EL (cell line): ENCODE measurements around the gene ADORA3.

Source experiments
- DNase-seq: peaks from one replicate; pipeline ENCODE4 v3.0.0-alpha.2; 2016

Gene ADORA3

DNA sequence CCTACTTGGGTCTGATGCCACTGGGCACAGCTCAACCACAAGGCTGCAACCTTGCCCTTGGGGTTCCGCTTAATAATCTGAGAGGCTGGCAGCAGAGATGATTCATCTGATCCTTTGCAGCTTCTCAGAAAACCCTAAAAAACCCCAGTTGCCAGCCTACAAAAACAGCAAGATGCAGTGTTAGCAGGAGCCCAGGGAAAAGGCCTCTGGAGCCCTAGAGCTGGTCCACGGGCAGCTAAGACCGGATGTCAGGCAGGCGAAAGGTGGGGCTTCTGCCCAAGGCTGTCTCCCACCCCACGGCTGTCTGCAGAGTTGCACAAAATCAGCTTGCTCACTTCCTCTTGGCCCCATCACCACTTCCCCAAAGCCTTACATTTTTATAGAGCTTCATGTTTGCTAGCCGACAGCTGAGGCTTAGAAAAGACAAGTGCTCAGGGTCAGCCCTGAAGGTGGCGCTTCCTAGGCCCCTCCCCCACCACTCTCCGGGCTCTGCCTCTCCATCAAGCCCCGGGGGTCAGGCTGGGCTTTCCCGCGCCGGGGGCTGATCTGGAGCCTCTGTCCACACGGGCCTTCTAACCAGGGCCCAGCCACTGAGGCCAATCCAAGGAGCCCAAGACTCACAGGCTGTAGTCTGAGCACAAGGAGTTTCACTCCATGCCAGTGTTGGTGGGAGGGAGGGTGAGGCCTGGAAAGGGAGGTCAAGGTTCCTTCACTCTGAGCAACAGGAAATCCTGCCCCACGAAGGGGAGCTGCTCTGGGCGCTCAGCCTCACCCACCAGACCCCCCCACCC, 4.2 kb upstream of the ADORA3 start:
- peak; percentile 82 for DNase-seq

DNA sequence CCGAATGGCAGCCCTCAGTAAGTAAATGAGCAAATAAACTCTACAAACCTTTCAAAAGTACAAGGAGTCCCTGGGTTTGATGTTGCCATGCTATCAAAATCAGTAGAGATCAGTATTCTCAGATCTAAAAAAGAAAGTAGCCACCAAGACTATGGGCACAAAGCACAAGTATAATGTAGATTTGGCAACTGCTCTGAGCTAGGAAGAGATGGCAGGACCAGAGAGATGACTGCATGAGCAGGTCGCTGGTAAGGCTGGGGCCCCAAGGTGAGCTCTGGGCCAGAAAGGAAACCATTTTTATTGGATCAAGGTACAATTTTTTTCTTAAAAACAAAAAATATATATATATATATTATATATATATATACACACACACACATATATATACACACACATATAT, 3.1 kb upstream of the ADORA3 start:
- no peak for DNase-seq

DNA sequence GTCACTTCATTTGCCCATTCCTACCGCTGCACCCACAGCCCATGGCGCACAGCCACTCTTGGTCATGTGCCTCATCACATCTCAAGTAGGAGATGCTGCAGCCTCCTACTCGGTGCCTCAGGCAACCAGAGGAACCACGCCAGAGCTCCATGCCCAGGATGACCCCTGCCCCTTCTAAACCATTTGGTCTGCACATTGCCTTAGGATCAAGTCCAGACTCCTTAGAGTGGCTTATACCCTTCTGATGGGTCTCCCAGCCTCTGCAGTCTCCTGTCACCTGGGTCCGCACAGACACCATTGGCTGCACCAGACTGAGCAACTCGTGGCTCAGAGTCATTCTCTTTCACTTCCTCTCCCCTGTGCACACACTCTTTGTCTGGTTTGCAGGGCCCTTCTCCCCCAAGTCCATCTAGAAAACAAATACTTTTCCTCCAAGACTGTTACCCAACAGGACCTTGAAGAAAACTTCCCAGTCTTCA, 2.2 kb upstream of the ADORA3 start:
- DNase-seq: no peak

DNA sequence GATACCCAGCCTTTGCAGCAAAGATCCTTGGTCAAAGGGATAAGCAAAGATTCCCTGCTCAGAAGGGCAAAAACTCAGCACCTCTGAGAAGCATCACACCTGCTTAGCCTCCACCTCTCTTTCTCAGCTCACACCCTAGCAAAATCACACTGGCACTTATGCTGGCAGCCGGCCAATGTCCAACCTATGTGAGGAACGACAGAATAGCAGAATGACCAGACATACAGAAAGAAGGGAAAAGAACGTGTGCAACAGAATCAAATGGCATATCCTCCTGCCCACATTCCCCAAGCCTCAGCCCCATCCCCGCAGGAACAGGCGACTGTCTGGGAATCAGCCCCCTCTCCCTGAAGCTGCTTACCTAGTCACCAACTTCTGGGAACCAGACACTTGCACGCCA, 664 bp upstream of the ADORA3 start:
- no peak for DNase-seq

DNA sequence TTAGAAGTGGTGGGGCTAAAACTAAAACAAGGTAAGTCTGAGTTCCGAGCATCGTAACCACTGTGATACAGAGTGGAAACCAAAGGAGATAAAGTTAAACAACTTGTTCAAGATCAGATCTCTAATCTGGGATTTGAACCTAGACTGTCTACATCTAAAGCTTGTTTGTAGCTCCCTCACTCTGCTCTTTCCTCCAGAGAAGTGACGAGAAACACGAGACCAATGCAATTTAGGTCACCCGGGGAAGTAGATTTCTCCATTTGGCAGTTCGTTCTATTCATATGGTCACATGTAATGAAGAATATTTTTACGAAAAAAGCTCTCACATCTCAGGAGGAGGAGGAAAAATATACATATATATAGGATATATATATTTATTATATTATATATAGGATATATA, 1.8 kb downstream of the ADORA3 start:
- no peak for DNase-seq

DNA sequence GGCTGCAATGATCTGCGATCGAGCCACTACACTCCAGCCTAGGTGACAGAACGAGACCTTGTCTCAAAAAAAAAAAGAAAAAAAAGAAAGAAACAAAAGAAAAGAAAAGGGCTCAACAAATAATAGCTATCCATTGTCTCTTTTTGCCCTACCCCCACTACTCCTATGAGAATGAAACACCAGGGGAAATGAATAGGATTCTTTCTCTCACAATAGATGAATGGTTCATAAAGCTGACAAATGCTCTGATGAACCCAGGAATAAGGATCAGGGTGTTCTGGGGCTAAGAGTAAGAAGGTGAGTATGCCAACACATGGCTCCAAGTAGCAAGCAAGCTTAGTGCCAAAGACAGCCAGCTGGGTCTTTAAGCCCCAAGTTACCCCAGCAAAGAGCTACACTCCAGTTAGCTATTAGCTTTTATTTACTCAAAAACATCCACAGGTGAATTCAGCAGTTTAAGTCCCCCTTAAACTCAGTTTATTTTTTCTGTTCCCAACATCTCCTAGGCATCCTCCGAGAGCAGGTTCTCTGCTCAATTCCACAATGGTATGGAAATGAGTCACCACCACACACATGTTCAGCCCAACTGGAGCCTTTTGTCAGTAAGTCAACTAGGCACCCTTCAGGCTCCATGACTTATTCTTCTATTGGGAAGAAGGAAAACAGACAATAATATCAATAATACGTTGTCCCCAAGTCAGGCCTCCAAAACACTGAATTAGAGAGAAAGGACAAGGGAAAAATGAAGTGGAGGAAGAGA, 4.2 kb downstream of the ADORA3 start:
- DNase-seq: no peak

DNA sequence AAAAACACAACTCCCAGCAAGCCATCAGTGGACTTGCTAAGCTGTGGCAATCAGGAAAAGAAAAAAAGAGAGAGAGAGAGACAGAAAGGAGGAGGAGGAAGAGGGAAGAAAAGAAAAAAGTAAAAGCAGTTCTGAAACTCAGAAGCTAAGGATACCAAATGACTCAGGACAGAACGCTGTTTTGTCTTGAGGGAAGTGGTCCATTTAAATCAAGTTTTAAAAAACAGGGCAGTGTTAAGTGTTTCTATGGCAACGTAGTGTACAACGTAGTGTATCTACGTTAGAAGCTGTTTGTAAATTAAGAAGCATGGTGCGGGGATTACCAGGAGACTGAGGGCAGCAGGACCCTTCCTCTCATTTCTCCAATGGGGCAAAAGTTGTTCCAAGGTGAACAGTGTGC, 5.8 kb downstream of the ADORA3 start:
- DNase-seq: no peak

DNA sequence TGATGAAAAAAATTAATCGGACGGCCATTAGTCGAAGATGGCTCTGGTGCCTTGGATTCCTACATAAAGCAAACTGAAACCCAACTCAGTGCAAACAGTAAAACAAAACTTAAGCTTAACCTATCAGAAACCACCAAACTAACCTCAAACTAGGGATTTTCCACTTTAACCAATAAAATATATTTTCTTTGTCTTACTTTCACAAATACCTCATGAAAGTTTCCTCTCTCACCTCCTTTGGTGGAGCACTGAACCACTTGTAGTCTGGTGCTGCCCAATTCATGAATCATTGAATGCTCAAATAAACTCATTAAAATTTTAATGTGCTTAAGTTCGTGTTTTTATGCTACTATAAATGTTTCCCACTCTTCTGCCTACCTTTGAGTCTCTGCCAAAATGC, 7.0 kb downstream of the ADORA3 start:
- no peak for DNase-seq

DNA sequence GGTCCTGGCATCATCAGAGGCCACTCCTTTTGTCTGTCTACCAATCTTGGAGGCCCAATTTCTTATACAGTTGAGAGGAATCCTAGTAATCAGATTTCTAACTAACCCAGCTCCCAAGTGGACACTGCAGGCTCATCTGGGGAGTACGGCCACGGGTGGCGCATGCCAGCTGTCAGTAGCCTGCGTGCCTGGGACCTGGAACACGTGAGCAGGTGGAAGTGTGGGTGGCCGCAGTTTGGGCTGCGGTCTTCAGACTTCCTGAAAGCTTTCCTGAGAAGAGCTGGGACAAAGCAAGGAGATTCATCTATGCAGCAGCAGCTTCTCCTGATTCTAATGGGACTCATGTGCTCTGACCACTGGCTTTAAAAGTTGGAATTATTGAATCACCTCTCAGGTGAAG, 12.4 kb downstream of the ADORA3 start:
- DNase-seq: no peak

DNA sequence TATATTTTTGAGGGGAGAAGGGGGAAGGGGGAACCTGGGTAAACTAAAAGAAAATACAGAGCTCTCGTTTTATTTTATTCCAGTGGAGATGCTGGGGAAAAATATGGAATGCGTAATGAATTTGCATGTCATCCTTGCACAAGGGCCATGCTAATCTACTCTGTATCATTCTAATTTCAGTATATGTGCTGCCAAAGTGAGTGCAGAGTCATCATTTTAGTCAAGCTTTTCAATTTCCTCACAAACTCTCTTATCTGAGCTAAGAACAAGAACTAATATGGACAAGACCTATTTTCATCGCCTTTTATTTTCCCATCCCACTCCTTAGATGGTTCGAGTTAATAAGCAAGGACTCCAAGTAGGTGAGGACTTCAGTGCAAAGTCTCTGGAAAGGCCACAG, 13.2 kb downstream of the ADORA3 start:
- DNase-seq: no peak

DNA sequence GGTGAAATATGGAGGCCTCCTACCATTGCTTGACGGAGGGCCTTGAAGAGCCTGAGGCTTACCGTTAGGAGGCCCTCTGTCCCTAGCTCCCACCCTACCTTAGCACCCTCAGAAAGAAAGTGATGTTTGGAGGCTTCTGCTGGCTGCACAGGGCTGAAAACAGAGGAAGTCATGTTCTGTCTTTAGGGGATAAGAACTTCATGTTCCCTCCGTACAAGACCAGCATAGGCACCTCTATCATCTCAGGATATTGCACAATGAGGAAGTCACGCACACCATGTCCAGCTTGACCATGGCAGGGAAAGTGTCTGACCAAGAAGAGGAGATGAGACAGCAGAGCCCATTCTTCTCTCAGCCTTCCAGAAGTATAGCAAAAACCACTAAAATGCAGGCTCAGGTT, 13.8 kb downstream of the ADORA3 start:
- DNase-seq: no peak

DNA sequence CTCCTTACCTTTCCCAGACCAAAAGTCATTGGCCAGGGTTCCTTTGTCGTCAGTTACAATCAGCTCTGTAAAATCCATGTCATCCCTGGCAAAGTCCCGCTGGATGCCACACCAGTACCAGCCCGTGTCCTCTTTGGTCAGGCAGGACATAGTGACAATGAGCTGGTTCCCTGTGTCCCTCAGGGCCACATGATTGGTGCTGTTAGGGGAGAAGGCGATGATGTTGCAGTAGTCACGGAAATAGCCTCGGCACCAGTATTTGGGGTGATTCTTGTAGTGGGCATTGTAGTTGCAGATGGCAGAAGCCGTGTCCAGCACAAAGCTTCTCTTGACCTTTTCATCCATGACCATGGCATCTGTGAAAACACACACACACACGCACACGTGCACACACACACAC, 14.8 kb downstream of the ADORA3 start:
- no peak for DNase-seq

DNA sequence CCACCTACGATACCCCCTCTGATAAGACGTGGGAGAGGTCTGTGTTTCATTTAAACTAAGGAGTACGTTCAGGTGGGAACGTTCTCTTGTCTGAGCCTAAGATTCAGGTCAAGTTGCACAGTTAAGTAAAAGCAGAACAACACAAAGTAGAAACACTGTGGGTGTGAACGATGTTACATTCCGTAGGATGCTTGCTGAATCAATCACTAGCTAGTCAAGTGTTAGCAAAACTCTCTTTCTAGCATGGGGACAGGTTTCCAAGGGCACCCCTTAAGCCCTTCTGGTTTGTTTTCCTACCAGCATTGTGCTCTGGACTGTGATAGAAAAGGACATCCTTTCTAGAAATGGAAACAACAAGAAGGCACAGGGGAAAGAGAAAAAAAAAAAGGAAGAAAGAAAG, 16.3 kb downstream of the ADORA3 start:
- no peak for DNase-seq

DNA sequence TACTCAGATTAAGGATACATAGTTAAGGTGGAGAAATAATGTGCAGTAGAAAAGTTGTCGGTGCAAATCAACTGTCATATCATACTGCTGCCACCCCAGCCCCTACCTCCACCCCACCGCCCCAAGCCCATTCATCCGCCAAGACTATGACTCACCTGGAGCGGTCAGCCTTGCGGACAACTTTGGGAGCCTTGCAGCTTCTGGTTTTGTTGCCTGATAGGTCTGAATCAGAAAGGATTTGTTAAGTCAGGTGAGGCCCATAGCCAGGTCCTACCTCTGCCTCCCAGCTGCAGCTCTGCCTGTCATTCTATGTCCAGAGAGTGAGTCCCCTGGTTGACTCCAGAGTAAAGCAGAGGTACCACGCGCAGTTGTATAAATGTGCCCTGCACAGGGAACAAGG, 17.0 kb downstream of the ADORA3 start:
- no peak for DNase-seq

DNA sequence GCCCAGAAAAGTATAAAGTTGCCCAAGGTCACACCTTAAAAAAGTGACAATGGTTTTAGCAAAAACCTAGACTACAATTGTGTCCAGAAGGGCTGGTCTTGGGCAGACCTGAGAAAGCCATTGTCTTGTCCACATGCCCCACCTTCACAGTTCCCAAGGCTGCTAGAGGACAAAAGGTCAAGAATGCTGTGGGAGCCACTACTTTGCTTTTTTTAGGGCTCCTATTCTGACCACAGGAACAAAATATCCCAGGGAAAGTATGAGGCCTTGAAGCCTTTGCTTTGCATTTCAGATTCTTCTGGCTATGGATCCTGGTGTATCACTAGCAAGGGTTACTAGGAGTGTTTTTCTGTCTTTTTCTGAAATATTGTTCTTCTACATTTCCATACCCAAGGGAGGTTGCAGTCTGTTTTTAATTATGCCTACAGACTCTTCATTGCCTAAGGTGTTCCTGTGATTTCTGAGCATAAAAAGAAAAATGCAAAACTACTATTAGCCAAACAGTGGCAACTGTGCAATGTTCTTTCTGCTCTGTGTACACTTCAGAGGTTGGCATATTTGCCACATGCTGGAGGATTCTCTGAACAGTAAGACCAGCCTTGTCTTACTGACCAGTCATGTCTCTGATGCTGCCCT, 18.9 kb downstream of the ADORA3 start:
- no peak for DNase-seq

DNA sequence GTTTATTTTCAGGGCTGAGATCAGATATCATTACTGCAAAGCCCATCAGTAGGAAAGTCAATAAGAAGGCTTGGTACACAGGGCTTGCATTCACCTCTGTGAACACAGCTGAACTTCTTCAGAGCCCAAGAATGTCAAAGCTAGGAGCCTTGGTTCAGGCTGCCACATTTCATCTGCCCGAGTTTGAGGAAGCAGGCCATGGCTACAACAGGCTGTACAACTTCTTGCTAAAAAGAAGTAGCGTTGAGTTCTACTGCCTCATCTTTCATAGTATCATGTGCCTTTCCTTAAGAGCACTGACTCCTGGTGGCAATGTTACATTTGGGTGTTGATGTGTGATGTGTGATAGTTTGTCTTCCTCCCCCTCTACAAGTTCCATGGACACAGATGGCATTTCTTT, 19.6 kb downstream of the ADORA3 start:
- DNase-seq: no peak

DNA sequence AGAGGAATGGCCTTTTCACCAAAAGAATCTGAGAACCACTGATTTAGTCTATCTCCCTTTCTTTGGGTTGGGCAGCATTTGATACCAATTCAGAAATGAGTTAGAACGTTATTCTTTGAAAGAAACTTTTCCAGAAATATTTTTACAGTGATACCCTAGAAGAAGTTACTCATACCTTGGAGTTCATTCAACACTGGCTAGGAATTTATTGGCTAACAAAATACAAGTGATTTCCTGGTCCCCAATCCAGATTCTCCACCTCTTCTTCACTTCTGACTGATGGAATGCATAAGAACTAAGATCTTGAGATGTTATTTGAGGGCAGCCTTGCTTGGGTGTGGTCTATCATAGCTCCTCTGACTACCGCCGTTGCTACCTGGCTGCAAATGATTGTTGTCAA, 20.3 kb downstream of the ADORA3 start:
- peak; percentile 34 for DNase-seq

DNA sequence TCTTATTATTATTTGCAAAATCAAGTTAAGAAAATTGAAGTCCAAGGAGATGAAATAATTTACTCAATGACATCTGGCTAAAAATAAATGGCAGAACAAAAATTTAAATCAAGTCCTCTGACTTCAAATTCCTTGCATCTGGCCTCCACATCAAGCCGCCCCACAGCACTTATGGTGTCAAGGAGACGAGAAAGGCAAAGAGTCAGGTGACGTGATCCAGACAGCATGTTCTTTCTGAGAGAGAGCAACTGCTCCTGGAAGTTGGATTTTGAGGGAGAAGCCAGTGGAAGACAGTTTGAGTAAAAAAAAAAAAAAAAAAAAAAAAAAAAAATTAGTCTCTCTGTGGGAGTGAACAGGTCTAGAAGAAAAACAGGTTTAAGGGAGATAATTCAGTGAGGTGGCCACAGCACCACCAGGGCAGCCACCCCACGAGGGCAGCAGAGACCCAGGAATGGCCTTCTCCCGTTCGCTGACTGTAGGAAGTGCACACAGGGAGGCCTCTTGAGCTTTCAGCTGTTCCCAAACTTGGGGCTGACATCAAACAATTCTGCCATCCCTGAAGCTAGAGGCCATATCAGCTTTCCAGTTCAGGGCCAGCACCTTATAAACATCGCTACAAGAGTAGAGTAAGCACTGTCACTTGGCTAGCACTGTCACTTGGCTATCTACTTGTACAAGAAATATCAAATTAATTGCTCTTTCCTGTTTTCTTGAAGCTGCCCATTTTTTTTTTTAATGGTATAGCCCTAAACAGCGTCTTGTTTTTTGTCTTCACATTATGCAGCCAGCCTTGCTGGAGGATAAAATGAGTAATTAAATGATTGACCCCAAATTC, 21.8 kb downstream of the ADORA3 start:
- peak; percentile 70 for DNase-seq

DNA sequence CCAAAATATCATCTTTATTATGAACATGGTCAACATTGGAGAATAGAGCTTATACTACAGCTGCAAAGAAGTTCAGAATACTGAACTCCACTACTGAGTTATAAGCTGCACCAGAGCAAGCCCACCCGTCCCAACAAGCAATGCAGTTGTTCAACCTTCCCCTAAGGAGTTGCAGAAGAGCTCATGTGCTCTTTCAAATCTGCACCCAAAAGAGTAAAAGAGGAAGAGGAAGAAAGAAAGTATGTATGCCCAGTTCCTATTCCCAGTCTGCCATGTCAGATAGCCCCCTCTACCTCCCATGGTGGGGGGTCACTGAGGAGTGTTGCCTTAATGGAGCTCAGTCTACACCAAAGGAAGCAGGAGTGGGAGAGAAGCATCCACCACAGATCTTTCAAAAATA, 22.8 kb downstream of the ADORA3 start:
- DNase-seq: no peak

DNA sequence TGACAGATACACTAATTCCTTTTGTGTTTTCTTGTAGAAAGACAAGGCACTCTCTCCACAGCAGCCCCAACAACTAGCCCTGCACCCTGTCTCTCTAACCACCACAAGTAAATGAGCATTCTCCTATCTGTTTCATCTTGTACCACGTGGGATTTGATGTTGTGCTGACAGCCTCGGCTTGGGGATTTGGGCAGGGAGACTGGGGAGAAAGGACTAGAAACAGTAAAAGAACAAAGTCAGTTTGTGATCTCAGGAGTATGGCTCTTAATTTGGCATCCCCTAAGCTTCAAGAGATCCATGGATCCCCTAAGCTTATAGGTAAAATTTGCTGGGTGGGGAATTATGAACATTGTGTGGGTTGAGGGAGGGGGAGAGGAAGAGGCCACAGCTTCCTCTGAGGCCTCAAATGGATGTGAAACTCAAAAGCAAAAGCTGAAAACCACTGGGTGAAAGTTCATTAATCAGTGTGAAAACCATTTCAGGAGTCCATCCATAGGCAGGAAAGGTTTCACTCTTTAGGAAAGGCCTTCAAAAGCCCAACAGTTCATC, 26.6 kb downstream of the ADORA3 start:
- DNase-seq: no peak

DNA sequence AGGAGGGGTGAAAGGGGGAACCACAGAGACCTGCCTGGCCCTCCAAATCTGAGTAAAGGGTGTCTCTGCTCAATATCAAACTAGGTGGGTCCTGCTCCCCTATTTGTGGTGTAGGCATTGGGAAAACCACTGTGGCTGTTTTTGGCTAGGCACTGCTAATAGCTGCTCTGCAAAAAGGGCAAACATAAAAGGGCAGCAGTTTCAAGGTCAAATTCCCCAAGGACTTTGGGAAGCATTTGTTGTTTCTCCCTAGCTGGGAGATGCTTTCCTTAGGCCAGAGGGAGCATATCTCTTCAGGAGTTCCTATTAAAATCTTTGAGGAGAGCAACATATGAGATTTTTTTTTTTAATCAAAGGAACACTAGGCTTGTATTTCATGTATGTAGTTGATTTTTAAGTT, 27.2 kb downstream of the ADORA3 start:
- no peak for DNase-seq

DNA sequence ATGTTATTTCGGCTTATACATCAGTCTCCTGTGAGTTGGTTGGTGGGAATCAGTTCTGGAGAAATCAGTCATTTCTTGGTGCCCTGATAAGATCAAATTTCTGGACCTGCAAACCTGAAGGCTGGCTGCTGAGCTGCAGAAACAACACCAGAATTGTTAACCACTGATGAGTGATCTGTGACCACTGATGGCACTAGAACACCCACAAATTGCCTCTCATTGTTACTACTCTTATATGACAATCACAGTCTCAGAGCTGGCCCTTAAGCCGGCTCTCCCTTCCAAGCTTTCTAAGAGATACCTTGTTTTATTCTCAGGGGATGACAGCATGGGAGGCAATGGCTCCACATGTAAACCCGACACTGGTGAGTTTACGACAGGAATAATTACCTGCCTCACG, 27.7 kb downstream of the ADORA3 start:
- no peak for DNase-seq

DNA sequence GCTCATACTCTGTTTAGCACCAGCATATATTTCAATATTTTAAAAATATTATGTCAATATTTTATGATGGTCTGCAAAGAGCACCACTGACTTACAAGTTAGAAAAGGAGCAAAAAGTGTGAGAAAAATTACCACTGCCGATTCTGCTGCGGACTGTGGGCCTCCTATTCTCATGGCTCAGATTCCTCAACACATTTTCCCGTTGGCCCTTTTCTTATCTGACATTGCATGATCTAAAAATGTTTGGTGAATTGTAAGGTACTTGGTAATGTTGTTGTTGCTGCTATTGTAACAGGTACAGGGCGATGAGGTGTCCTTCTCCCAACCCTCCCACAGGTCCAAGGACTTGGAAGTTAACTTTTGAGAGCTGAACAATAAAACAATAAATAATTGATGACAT, 28.9 kb downstream of the ADORA3 start:
- DNase-seq: no peak
